ENCODE measurements around the gene GPC1. TPM values are rescaled to one million over a fixed set of nuclear protein-coding genes. Genes with fewer than 3 reads are reported as not detected.

Gene GPC1
- total RNA-seq, 6 experiments from 2014 or later, result 20.7 to 44.5 (median 27.8) TPM

DNA sequence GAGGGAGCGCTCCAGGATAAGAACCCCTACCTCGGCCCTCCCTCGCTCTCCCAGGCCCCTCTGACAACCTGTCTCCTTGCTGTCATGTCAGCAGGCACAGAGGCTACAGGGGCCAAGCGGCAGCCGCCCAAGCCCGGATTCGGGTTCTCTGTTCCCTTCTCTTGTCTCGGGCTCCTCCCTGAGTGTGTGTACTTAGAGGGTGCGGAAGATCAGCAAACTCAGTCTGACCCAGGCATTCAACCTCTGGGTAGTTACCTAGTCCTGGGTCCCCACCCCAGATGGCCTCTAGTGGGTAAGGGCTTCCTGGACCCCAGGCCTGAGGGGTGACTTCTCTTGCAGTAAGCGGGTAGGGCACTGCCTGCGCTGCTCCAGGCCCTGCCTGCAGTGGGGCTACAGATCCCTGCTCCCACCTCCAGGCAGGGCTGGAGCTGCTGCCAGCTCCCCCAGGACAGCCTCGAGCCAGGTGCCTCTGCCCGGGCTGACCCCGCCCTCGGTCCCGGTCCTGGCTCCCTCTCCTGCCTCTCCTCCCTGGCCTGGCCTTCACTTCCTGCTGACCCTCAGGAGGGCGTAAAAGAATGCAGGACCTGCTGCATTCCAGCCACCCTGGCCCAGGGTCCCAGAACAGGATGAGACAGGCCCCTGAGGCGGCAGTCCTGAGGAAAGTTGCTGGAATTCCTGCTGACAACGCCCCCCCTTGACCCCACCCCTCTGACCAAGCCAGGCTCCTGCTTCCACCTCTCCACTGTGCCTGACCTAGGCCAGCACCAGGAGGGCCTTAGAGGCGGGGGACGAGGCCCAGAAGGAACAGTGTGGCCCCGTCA, 22.0 kb downstream of the GPC1 start:
- no peaks in the 10 kb centered on the region for H3K27me3 ChIP-seq
- TF ChIP-seq POLR2A (IDR thresholded peaks at IDR 0.05), result no peak
- TF ChIP-seq, protein P1, sequence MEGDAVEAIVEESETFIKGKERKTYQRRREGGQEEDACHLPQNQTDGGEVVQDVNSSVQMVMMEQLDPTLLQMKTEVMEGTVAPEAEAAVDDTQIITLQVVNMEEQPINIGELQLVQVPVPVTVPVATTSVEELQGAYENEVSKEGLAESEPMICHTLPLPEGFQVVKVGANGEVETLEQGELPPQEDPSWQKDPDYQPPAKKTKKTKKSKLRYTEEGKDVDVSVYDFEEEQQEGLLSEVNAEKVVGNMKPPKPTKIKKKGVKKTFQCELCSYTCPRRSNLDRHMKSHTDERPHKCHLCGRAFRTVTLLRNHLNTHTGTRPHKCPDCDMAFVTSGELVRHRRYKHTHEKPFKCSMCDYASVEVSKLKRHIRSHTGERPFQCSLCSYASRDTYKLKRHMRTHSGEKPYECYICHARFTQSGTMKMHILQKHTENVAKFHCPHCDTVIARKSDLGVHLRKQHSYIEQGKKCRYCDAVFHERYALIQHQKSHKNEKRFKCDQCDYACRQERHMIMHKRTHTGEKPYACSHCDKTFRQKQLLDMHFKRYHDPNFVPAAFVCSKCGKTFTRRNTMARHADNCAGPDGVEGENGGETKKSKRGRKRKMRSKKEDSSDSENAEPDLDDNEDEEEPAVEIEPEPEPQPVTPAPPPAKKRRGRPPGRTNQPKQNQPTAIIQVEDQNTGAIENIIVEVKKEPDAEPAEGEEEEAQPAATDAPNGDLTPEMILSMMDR (IDR thresholded peaks at IDR 0.05), result no peak
- intact Hi-C loops (cut with DNase I), result no loop called here
- H3K27ac ChIP-seq, result no peak overlapping the region
- peak in 1 of 3 donors; percentile 34 for DNase-seq
- no peaks in the 10 kb centered on the region for H3K9me3 ChIP-seq
- H3K4me1 ChIP-seq, result no peaks in the 10 kb centered on the region
- WGBS (ENCODE audit: insufficient coverage, low coverage, low lambda C conversion rate, missing lambda C conversion rate), result 40% methylated on average over 2 of the region's 22 CpGs
- no peak for ATAC-seq
- H3K36me3 ChIP-seq, result no peaks in the 10 kb centered on the region
- H3K4me3 ChIP-seq, result no peak overlapping the region

DNA sequence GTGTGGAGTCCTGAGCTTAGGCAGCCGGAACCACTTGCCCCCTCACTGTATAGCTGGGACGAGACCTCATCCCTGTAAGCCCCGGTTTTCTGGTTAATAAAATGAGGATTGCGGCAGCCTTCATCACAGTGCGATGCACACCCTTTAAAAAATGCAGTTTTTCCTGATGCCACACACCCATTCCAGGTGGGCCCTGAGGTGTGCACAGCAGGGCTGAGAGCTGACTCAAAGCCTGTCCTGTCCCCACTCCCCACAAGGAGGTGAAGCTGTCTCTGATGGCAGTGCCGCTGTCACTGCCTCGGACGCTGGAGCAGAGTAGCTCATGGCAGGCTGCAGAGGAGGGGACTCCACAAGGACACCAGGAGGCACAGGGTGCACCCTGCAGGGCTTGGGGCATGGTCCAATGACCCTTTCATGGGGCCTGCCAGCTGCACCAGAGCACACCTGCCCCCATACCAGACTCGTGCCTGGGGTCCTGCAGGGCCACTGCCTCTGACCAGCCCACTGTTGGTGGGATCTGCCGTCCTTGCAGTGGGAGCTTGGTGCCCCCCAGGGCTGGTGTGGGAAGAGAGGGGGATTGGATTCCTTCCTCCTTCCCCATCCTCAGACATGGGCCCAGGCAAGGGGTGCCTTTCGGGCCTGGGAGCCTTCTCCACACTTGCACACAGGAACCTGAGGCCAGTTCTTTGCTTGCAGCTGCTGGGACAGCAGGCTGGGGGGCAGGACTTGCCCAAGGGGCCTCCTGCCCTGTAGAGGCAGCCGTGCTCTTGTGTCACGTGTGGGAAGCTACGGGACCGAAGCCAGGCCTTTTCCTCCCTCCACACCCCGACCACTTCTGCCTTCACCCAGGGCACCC, 22.8 kb downstream of the GPC1 start:
- H3K4me3 ChIP-seq, result no peak overlapping the region
- intact Hi-C loops (cut with DNase I), result no loop called here
- no peaks in the 10 kb centered on the region for H3K9me3 ChIP-seq
- H3K4me1 ChIP-seq, result no peaks in the 10 kb centered on the region
- no peak overlapping the region for H3K27ac ChIP-seq
- H3K27me3 ChIP-seq, result no peaks in the 10 kb centered on the region
- WGBS (ENCODE audit: insufficient coverage, low coverage, low lambda C conversion rate, missing lambda C conversion rate), result 87% methylated on average over 3 of the region's 16 CpGs
- H3K36me3 ChIP-seq, result no peaks in the 10 kb centered on the region
- no peak for ATAC-seq
- no peak for TF ChIP-seq POLR2A (IDR thresholded peaks at IDR 0.05)
- TF ChIP-seq, protein P1 (IDR thresholded peaks at IDR 0.05), result no peak
- peak in 1 of 3 donors; percentile 54 for DNase-seq

- ATAC-seq (no peak), DNase-seq (peak in 1 of 3 donors; percentile 17)
- H3K4me3 ChIP-seq, result no peak overlapping the region
- no peaks in the 10 kb centered on the region for H3K4me1 ChIP-seq
- no peaks in the 10 kb centered on the region for H3K9me3 ChIP-seq
- H3K27me3 ChIP-seq, result no peaks in the 10 kb centered on the region
- H3K27ac ChIP-seq, result no peak overlapping the region
- TF ChIP-seq, protein P1 (IDR thresholded peaks at IDR 0.05), result no peak
- no peak for TF ChIP-seq POLR2A (IDR thresholded peaks at IDR 0.05)
- no peaks in the 10 kb centered on the region for H3K36me3 ChIP-seq
- intact Hi-C loops (cut with DNase I), result no loop called here
- WGBS (ENCODE audit: insufficient coverage, low coverage, low lambda C conversion rate, missing lambda C conversion rate), result 80% methylated on average over 2 of the region's 18 CpGs
Observed at GRCh38 chr2:240458900-240459391, 23.5 kb downstream of the GPC1 start.

DNA sequence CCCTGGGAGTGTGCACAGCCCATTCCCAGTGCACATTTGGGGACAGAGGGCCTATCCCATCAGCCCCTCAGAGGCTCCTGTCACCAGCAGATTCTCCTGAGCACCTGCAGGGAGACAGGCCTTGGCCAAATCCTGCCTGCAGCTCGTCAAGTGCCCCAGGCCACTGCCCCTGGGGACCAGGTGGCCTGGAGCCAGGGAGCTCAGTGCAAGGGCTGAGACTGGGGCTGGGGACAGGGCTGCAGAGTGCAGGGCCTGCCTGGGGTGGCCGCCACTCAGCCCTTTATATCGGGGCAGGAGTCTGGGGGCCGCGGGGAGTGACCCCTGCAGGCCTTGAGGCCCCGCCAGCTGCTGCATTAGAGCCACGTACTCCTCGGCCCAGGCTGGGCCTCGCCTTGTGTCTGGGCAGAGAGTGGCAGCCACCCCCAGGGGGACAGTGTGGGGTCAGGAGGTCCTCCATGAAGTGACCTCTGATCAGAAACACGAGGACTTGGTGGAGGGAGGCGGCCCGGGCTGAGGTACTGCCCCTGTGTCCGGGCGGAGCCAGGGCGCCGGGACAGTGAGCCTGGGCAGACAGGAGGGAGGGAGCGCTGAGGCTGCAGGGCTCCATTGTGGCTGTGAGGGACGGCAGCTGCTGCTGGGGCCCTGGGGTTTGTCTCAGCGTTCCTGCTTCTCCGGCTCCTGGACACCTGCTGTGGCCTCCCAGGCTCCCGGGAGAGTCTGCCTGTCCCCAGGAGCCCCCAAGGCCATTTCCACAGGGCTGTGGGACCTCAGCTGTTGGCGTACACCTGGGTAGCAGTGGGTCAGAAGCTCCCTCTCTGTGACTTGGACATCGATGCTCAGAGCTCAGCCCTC, 24.2 kb downstream of the GPC1 start:
- TF ChIP-seq, protein P1 (IDR thresholded peaks at IDR 0.05), result no peak
- no peak for TF ChIP-seq POLR2A (IDR thresholded peaks at IDR 0.05)
- H3K27ac ChIP-seq, result no peak overlapping the region
- no peaks in the 10 kb centered on the region for H3K27me3 ChIP-seq
- H3K4me3 ChIP-seq, result no peak overlapping the region
- H3K9me3 ChIP-seq, result no peaks in the 10 kb centered on the region
- intact Hi-C loops (cut with DNase I), result no loop called here
- DNase-seq, result peak; percentile 20 to 45 (median 45)
- no peaks in the 10 kb centered on the region for H3K36me3 ChIP-seq
- peak in 2 of 4 donors; percentile 12 to 14 for ATAC-seq
- H3K4me1 ChIP-seq, result no peaks in the 10 kb centered on the region
- 60% methylated on average over 4 of the region's 23 CpGs for WGBS (ENCODE audit: insufficient coverage, low coverage, low lambda C conversion rate, missing lambda C conversion rate)

All from right lobe of liver (tissue), 6 donors.